ENCODE measurements around the gene CST9L.

Gene CST9L

DNA sequence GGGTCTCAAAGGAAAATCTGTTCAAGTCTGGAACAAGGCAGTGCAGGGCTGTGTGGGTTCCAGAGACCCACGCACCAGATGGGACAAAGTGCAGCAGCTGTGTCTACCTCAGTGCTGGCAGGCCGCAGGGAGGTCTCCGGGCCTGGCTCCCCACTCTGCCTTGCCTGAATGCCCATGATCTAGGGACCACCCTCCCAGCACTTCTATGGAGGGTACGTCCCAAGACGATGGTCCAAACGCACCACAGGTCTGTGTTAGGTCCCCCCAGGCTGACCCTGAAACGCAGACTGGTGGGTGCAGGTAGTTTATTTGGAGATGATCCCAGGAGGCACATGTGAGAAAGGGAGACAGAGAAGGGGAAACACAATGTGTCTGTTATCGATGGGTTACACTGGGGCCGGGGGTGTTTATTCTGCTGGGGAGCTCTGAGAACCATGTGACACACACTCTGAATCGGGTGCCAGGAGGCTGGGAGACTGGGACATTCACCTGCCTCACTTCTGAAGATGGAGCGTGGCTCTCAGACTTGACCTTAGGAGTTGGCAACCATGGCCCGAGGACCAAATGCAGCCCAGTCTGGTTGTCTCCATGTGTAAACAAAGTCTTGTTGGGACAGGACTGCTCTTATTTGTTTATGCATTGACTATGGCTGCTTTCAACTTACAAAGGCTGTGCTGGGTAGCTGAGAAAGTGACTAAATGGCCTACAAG lies 21.7 kb downstream of the CST9L start:
- DNase-seq, result no peak
- TF ChIP-seq GATA1 (IDR thresholded peaks at IDR 0.05; ENCODE audit: low read depth, low read length) (no peak), POLR2A (IDR thresholded peaks at IDR 0.05; ENCODE audit: low read length) (no peak)

DNA sequence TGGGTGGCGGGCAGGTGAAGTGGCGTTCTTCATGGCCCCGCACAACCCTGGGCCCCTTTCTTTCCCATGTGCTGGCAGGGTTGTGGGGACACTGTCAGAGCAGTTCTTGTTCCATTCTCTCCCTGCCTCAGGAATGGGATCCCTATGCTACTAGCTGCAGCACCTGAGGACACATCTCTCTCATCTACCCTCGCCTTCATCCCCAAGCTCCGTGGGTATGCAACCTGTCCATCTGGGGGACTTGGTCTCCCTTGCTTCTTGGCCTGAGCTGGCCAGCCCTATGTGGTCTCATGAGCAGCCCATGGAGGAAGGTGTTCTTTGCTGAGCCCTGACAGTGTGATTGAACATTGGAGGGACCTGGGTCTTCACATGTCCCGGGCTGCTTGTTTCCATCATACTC lies 24.2 kb downstream of the CST9L start:
- TF ChIP-seq GATA1 (IDR thresholded peaks at IDR 0.05; ENCODE audit: low read depth, low read length) (no peak), POLR2A (IDR thresholded peaks at IDR 0.05; ENCODE audit: low read length) (no peak)
- DNase-seq, result no peak

DNA sequence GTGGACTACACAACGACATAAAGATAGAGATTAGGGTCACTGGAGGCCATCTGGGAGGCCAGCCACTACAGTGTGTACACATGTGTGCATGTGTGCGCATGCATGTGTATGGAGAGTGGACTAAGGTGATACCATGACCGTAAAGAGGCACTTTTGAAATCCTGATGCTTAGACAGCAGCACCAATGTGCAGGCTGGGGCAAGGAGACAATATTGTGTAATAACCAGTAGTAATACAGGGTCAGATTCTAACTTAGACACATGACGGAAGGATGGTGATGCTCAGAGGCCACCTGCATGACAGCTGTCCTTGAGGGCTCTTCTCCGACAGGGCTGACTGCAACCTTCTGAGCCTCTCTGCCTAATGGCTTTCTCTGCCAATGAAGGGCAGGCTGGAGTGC lies 25.5 kb downstream of the CST9L start:
- TF ChIP-seq GATA1 (IDR thresholded peaks at IDR 0.05; ENCODE audit: low read depth, low read length) (no peak), POLR2A (IDR thresholded peaks at IDR 0.05; ENCODE audit: low read length) (no peak)

DNA sequence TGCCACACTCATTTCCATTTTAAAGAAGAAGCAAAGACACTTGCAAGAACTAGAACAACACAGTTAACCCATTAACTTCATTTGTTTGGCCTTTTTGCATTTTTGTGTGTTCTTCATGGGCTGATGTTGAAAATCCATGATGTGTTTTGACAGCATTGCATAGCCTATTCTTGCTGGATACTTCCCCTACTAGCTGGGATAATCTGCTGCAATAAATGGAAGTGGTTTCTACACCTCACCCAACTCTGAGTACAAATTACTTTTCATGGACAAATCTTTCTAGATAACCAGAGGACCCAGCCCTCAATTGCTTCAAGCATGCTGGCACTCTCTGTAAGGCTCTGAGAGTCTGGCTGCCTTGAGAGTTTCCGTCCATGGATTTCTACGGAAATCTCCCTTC lies 26.5 kb downstream of the CST9L start:
- no peak for DNase-seq
- TF ChIP-seq POLR2A (IDR thresholded peaks at IDR 0.05; ENCODE audit: low read length), result no peak
- TF ChIP-seq GATA1 (IDR thresholded peaks at IDR 0.05; ENCODE audit: low read depth, low read length), result no peak

More for the DNA sequence above, 25.5 kb downstream of the CST9L start:
- DNase-seq, result no peak

DNA sequence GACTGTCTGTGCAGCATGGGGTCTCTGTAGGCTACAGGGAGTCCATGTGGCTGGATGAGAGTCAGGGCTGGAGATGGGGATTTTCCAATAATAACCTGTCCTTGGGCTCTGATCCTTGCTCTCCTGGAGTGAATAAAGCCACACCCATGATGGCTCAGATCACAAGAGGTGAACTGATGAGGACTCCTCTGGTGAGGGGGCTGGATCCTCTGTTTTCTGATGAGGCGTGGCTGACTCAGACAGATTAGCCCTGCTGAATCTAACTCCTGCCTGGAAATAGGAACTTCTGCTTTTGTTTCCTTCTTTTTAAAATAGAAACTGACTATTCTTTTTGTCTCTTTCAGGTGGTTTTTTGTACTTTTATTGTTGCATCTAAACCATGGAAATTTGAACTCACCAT lies 27.0 kb downstream of the CST9L start:
- DNase-seq, result no peak

DNA sequence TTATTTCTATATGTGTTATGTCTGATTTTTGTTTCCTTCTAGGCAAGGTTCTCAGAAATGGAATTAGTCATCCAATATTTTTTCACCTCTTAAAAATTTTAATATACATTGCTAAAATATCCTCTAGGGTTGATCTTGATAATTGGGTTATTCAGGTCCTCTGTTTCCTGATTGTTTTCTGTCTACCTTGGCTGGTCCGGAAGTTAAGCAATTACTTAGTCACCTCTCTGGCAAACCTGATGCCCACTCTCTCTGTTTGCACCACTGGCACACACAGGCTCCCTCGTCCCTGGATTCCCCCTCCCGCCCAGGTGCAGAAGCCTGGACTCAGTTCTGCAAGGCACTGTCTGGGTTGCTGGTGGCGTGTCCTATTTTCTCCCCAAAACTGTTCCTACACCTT lies 27.7 kb downstream of the CST9L start:
- no peak for DNase-seq
- TF ChIP-seq GATA1 (IDR thresholded peaks at IDR 0.05; ENCODE audit: low read depth, low read length), result no peak
- no peak for TF ChIP-seq POLR2A (IDR thresholded peaks at IDR 0.05; ENCODE audit: low read length)

More for the DNA sequence above, 27.0 kb downstream of the CST9L start:
- TF ChIP-seq POLR2A (IDR thresholded peaks at IDR 0.05; ENCODE audit: low read length) (no peak), GATA1 (IDR thresholded peaks at IDR 0.05; ENCODE audit: low read depth, low read length) (no peak)

DNA sequence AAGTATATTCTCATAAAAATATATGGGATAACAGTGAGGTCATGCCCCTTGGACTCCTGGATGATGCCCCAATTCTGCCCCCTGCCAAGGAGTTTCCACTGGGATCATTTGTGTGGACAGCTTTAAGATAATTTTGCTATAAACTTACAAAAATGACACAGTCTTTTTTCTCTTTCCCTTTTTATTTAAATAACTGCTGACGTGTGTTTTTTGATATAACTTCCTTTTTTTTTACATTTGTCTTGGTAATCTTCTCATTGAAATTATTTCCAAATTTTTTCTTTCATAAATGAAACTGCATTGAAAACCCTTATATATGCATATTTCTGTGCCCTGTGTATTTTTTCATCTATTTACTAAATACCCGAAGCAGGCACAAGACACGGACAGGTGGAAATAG lies 31.3 kb downstream of the CST9L start:
- TF ChIP-seq POLR2A (IDR thresholded peaks at IDR 0.05; ENCODE audit: low read length), result no peak
- no peak for TF ChIP-seq GATA1 (IDR thresholded peaks at IDR 0.05; ENCODE audit: low read depth, low read length)
- DNase-seq, result no peak

DNA sequence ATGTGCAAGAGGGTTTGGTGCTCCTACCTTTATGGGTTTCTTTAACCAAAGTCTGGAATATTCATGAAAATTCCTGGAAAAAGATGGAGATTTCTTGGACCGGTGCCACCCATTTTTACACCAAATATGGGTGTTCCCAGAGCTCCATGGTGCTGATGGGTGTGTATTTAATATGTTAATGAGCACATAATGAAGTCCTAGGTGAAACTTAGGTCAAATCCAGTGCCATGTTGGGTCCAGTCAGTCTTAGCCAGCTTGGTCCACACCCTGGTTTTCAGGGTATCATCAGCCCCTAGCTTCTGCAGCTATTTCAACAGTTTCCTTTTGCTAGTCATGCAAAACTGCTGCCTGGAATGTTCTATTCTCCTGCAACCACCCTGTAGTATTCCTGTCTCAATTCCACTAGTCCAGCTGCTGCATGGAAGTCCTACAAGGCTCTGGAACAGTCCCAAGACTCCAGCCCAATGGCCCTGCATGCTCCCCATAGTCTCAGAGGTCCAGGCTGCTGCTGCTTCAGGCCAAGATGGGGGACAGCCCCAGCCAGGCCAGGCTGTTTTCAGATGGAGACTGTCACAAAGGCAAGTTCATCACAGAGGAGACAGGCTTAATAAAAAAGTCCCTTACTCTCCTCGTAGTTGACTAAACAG lies 31.8 kb downstream of the CST9L start:
- TF ChIP-seq POLR2A (IDR thresholded peaks at IDR 0.05; ENCODE audit: low read length) (no peak), GATA1 (IDR thresholded peaks at IDR 0.05; ENCODE audit: low read depth, low read length) (no peak)
- no peak for DNase-seq

DNA sequence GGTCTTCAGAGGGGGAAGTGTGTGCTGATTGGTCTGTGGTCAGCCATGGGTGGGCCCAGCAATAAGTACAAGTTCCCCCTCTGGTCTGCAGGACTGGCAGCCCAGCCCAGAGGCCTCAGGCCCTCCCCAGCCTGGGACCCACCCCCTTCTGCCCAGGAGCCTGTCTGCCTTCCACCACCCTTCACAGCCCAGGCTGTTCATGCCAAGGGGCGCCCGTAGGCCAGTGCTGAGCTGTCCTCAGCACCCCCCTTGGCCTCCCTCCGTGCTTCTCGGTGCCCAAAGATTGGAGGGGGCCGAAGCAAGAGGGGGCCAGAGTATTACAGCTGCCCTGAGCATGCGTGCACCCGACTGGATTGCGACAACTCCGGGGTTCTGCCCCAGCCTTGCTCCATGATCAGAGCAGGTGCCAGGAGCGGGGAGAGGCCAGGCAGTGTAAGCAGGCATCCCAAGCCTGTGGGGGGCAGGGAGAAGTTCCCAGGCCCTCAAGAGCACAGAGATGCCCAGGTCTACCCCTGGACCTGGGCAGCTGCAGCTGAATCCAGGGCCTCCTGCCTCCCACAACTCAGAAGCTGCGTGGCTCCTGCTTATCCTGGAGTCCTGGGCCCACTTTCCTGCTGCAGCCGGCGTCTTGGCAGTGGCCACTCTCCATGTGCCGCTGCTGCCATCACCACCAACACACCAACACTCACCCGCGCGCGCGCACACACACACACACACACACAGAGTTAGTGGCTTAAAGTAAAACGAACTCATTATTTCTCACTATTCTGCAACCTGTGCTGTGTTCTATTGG lies 33.3 kb downstream of the CST9L start:
- no peak for DNase-seq
- TF ChIP-seq POLR2A (IDR thresholded peaks at IDR 0.05; ENCODE audit: low read length), result no peak
- TF ChIP-seq GATA1 (IDR thresholded peaks at IDR 0.05; ENCODE audit: low read depth, low read length), result no peak

DNA sequence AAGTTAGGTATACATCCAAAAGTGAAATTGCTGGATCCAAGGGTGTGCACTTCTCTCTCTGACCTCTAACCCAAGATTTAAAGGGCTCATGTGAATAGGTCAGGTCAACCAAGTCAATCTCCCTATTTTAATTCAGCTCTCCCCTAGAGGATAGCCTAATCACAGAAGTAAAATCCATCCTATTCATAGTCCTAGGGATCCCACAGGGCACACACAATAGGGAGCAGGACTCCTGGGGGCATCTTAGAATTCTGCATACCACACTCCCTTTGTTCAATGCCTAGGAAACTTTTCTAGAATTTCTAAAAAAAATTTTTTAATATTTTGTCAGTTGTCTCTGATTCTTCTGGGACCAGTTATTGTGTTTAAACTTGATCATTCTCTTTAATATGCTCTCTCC lies 35.1 kb downstream of the CST9L start:
- no peak for TF ChIP-seq POLR2A (IDR thresholded peaks at IDR 0.05; ENCODE audit: low read length)
- TF ChIP-seq GATA1 (IDR thresholded peaks at IDR 0.05; ENCODE audit: low read depth, low read length), result no peak

DNA sequence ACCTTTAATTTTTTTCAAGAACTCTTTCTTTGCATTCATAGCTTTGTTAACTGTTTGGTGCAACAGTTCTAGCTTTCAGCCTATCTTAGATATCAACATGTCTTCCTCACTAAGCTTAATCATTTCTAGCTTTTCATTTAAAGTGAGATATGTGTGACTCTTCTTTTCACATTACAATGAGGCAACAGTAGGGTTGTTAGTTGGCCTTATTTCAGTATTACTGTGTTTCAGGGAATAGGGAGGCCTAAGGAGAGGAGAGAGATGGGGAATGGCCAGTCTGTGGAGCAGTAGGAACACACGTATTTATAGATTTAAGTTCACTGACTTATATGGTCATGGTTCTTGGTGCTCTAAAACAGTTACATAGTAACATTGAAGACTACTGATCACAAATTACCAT lies 35.8 kb downstream of the CST9L start:
- no peak for DNase-seq
- TF ChIP-seq GATA1 (IDR thresholded peaks at IDR 0.05; ENCODE audit: low read depth, low read length) (no peak), POLR2A (IDR thresholded peaks at IDR 0.05; ENCODE audit: low read length) (no peak)

More for the DNA sequence above, 35.1 kb downstream of the CST9L start:
- no peak for DNase-seq

DNA sequence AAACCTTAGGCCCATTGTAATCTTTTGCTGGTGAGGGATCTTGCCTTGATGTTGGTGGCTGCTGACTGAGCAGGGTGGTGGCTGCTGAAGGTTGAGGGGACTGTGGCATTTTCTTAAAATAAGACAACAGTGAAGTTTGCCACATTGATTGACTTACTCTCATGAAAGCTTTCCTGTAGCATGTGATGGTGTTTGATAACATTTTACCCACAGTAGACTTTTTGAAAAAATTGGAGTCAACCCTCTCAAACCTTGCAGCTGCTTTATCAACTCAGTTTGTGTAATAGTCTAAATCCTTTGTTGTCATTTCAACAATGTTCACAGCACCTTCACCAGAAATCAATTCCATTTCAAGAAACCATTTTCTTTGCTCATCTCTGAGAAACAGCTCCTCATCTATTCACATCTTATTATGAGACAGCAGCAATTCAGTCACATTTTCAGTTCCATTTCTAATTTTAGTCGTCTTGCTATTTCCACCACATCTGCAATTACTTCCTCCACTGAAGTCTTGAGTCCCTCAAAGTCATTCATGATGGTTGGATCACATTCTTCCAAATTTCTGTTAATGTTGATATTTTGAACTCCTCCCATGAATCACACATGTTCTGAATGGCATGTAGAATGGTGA lies 37.2 kb downstream of the CST9L start:
- TF ChIP-seq POLR2A (IDR thresholded peaks at IDR 0.05; ENCODE audit: low read length) (no peak), GATA1 (IDR thresholded peaks at IDR 0.05; ENCODE audit: low read depth, low read length) (no peak)
- no peak for DNase-seq

DNA sequence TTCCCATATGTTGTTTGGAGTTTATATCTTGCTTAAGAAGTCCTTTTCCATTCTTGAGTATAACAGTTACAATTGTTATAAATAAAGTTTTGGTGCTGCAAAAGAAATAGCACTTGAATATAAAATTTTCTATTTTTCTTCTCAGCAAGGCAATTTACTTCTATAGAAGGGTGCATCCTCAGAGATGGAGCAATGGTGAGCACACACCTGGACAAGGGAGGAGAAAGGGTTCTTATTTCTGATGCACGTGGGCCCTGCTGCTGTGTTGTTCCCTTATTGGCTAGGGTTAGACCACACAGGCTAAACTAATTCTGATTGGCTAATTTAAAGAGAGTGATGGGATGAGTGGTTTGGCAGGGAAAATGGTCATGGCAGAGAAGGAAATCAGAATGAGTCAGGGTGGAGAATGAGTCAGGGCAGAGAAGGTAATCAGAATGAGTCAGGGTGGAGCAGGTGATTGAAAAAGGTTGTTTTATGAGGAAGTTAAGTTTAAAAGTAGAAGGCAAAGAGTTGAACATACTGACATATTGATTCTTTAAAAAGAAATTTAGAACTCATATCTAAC lies 39.3 kb downstream of the CST9L start:
- TF ChIP-seq POLR2A (IDR thresholded peaks at IDR 0.05; ENCODE audit: low read length) (no peak), GATA1 (IDR thresholded peaks at IDR 0.05; ENCODE audit: low read depth, low read length) (no peak)
- DNase-seq, result no peak

DNA sequence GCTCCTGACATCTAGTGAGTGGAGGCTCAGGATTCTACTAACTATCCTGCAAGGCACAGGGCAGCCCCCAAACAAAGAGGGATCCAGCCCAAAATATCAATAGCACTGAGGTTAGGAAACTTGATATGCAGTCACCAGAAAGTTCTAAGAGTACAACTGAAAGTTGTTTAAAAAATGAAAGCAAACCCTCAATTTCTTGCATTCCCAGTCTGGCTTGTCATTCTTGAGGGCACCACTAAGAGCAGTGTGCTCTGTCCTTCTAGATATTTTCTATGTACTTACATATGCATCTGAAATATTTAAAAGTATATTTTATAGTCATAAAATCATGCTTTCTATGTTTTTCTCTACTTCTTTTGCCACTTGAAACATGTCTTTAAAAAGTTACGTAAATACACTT lies 41.4 kb downstream of the CST9L start:
- TF ChIP-seq POLR2A (IDR thresholded peaks at IDR 0.05; ENCODE audit: low read length), result no peak
- no peak for TF ChIP-seq GATA1 (IDR thresholded peaks at IDR 0.05; ENCODE audit: low read depth, low read length)
- no peak for DNase-seq

Measured in erythroblast (primary cell).